C4-2B (cell line): Measurements from ENCODE around the gene EFCAB5.
"Not testable (repeated sequence)": the region's sequence is repeated elsewhere in the genome, so short reads cannot be mapped to it uniquely, and the experiment has no call there.

ENCODE experiments used
- H3K27ac ChIP-seq: fragments of 450-650 bp; 2 replicates; pipeline ENCODE4 v1.5.1; 2017
- ZFX ChIP-seq: fragments of 450-650 bp; IDR thresholded peaks from 2 replicates; pipeline ENCODE4 v1.6.1; 2017
- TF ChIP-seq, protein P1 (sequence below): fragments of 450-650 bp; conservative IDR thresholded peaks from 2 replicates; pipeline ENCODE4 v1.5.1; 2017; ENCODE audit warnings: mild to moderate bottlenecking

The EFCAB5 gene

DNA sequence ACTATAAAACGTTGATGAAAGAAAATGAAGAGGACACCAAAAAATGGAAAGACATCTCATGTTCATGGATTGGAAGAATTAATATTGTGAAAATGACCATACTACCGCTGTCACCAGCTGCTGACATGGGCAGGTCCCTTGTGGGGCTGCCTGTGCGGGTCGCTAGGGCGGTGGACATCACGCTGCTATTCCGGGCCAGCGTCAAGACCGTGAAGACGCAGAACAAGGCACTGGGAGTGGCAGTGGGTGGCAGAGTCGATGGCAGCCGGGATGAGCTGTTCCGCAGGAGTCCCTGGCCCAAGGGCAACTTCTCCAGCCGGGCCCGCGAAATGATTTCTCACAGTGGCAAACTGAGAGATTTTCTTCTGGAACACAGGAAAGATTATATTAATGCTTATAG lies 127.0 kb downstream of the EFCAB5 start:
- H3K27ac ChIP-seq: no peak overlapping the region
- TF ChIP-seq, protein P1, sequence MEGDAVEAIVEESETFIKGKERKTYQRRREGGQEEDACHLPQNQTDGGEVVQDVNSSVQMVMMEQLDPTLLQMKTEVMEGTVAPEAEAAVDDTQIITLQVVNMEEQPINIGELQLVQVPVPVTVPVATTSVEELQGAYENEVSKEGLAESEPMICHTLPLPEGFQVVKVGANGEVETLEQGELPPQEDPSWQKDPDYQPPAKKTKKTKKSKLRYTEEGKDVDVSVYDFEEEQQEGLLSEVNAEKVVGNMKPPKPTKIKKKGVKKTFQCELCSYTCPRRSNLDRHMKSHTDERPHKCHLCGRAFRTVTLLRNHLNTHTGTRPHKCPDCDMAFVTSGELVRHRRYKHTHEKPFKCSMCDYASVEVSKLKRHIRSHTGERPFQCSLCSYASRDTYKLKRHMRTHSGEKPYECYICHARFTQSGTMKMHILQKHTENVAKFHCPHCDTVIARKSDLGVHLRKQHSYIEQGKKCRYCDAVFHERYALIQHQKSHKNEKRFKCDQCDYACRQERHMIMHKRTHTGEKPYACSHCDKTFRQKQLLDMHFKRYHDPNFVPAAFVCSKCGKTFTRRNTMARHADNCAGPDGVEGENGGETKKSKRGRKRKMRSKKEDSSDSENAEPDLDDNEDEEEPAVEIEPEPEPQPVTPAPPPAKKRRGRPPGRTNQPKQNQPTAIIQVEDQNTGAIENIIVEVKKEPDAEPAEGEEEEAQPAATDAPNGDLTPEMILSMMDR: no peak
- TF ChIP-seq ZFX: no peak

DNA sequence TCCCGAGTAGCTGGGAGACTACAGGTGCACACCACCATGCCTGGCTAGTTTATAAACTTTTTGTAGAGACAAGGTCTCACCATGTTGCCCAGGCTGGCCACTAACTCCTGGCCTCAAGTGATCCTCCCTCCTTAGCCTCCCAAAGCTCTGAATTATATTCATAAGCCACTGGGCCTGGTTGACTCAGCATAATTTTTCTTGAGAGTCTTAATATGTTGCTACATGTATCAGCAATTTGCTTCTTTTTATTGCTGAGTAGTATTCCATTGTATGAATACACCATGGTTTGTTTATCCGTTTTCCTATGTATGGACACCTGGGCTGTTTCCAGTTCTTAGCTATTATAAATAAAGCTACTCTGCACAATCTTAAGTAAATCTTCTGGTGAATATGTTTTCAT lies 132.8 kb downstream of the EFCAB5 start:
- H3K27ac ChIP-seq: no peak overlapping the region
- TF ChIP-seq, protein P1: no peak
- no peak for TF ChIP-seq ZFX

DNA sequence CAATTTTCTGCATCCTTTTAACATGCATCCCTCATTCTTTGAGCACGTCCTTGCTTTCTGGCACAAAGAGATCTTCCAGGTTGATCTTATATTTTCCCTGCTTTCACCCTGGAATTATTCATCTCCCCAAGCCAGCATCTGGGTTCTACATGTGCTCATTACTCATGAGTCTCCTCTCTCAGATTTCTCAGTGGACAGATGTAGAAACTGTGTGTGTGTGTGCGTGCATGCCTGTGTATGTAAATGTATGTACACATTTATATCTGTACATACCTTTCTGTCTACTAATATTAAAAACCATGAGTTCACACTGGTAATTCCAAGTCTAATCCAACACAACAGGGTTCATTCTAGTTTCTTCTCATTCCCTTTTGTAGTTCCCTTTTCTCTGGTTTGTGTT lies 133.3 kb downstream of the EFCAB5 start:
- TF ChIP-seq ZFX: no peak
- TF ChIP-seq, protein P1: no peak

DNA sequence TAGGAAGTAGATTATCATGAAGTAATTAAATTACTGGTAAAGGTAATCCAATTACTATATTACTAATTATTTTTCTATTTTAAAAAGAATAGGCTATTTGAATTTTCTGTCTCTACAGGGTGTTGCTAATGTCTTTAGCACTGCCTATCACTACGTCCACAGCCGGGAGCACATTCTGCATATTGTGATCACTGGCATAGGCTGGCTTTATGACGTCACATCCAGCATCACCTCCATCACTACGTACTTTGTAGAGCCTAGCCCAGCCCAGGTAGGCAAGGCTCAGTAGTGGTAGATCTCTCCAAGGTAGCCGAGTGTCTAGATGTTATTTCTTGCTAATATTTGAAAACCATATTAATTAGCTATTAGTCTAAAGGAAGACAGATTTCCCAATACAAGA lies 141.3 kb downstream of the EFCAB5 start:
- no peak overlapping the region for H3K27ac ChIP-seq
- no peak for TF ChIP-seq ZFX
- TF ChIP-seq, protein P1: no peak

More for the DNA sequence above, 133.3 kb downstream of the EFCAB5 start:
- no peak overlapping the region for H3K27ac ChIP-seq

DNA sequence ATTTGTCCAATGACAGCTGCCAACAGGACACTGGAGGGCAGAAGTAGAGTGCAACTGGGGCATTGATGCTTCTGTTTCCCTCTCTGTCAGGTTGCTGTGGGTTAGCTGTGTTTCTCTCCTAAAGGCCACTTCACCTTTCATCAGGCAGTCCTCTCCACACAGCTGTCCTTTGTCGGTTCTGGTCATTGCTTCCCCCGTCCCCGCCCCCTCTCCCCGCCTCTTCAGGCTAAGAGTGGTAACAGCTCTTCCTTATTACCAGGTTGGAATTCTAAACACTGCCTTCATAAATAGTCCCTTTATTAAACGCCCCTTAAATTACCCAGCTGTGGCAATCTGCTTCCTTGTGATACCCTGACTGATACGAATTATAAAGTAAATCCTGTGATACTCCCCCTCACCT lies 143.4 kb downstream of the EFCAB5 start:
- TF ChIP-seq, protein P1: no peak
- TF ChIP-seq ZFX: no peak
- no peak overlapping the region for H3K27ac ChIP-seq

DNA sequence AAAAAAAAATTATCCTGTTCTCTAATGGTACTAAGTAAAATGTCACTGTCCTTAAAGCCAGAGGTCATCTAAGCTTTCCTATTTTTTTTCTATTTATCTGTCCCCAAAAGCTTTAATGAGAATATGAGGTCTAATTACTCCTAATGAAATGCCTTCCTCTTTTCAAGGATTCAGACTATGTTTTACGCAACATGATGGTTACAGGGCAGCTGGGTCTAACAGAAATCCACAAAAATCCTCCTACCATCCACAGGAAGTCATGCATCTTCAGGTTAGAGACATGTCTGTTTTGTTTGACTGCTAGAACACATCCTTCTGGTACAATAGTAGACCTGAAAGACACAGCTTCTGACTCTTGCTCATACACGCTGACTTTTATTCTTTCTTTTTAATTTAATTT lies 145.5 kb downstream of the EFCAB5 start:
- no peak for TF ChIP-seq ZFX
- TF ChIP-seq, protein P1: no peak
- H3K27ac ChIP-seq: no peak overlapping the region

DNA sequence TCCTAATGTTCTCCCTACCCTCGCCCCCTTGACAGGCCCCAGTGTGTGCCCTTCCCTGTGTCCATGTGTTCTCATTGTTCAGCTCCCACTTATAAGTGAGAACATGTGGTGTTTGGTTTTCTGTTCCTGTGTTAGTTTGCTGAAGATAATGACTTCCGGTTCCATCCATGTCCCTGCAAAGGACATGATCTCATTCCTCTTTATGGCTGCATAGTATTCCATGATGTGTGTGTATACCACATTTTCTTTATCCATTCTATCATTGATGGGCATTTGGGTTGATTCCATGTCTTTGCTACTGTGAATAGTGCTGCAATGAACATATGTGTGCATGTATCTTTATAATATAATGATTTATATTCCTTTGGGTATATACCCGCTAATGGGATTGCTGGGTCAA lies 146.0 kb downstream of the EFCAB5 start:
- not testable (repeated sequence) for H3K27ac ChIP-seq

DNA sequence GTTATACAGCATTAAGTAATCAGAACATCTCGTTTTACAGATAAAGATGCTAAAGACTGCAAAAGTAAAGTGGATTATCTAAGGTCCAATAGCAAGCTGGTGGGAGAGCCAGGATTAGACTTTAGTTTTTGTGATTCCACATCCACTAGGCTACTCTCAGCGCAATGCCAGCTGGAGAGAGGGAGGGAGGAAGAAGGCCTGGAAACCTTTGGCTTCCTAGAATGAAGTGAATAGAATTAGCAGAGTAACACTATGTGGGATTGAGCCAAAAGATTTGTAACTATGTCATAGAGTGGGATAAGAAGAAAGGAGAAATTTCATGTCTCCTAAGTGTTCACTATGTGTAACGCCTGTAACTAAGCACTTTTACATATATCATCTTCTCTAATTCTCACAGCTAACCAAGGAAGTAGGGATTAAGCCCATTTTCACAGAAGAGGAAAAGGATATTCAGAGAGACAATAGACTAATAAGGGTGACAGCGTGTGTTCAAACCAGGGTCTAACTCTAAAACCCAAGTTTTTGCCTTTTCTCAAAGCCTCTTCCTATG lies 149.8 kb downstream of the EFCAB5 start:
- no peak overlapping the region for H3K27ac ChIP-seq

More for the DNA sequence above, 149.8 kb downstream of the EFCAB5 start:
- TF ChIP-seq ZFX: no peak
- TF ChIP-seq, protein P1: no peak
